Activated T-helper 1 cell treated with anti-CD3 and anti-CD28 coated beads, Interleukin-12 subunit alpha, Interleukin-12 subunit beta, Interleukin-2, Interleukin-4 antibody, amounts not matched to agents 30 ng/mL and 10 ng/mL and 1 ng/mL, durations not matched to agents 14 hours and 24 hours and 36 hours (primary cell): Measurements from ENCODE around the gene KIAA0040. TPM values are rescaled to one million over a fixed set of nuclear protein-coding genes. Genes with fewer than 3 reads are reported as not detected.

ENCODE experiments used
- DNase-seq: peaks from one replicate; pipeline ENCODE4 v3.0.0; 2021; ENCODE audit warnings: low spot score
- H3K27ac Mint-ChIP-seq: one replicate; pipeline ENCODE4 v1.8.0; 2021; ENCODE audit warnings: mild to moderate bottlenecking, mixed read lengths
- H3K27me3 Mint-ChIP-seq: one replicate; pipeline ENCODE4 v1.8.0; 2022; ENCODE audit warnings: mild to moderate bottlenecking, moderate library complexity, mixed read lengths; ENCODE audit not compliant: insufficient read depth
- H3K36me3 Mint-ChIP-seq: one replicate; pipeline ENCODE4 v1.8.0; 2021; ENCODE audit warnings: low read depth, mixed read lengths
- H3K4me1 Mint-ChIP-seq: one replicate; pipeline ENCODE4 v1.8.0; 2021; ENCODE audit warnings: low read depth, mixed read lengths
- H3K4me3 Mint-ChIP-seq: one replicate; pipeline ENCODE4 v1.8.0; 2021; ENCODE audit warnings: mild to moderate bottlenecking, moderate library complexity, mixed read lengths
- H3K9me3 Mint-ChIP-seq: one replicate; pipeline ENCODE4 v1.8.0; 2021; ENCODE audit warnings: mixed read lengths
- intact Hi-C: fragments of 100-400 bp; cut with micrococcal nuclease; formaldehyde crosslinking; loops from one replicate; pipeline ENCODE4 v1.15.1; 2024
- total RNA-seq: library from RNA; stranded (reverse); gene quantifications from 2 replicates; pipeline ENCODE4 v1.2.3, GENCODE V29; 2022

The KIAA0040 gene
- total RNA-seq, result 43.8 and 45.6 TPM in 2 replicates

DNA sequence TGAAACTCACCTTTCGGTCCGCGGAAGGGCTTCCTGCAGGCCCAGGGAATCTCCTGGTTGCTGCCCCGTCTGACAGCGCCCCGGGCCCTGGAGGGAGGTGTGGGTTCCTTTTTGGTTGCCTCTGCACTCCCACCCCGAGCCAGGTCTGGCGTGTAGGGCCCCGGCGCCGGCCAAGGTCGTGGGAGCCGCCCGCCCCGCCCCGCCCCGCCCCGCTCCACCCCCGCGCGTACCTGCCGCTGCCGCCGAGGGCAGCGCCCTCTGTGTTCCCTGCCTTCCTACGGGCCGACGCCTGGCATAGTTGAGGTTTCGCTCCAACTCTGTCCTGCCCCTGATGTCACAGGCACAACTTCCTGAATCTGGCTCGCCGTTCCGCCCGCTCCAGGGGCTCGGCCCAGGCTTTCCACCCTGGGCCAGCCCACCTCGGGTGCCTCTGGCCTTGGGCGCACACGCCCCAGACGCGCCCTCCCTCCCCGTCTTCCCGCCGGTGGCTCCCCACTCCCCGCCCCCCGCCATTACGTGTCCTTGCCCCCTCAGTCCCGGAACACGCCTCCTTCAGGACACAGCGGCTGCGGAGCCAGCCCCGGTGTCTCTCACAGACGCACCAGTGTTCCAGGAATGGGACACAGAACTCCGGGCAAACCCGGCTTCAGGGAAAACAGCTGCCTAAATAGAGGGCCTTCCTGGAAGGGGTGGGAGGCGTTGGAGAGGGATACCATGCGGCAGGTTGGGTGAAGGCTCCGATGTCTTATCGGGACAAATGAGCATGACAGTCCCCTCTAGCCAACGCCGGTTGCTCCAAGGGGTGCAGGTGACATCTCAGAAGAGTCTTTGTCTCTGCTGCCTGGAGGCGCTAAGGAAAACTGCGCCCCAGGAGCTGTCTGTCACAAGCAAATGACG lies at the start of gene KIAA0040:
Gene KIAA0040 (minus strand): TSS at position 147 of the 897 bp plus-strand sequence. CDS start 31,763 bp downstream, outside the sequence.
- peaks cover 29% of the 10 kb centered on the region for H3K36me3 Mint-ChIP-seq
- peaks cover 62% of the 10 kb centered on the region for H3K4me1 Mint-ChIP-seq
- intact Hi-C loops, result no loop called here
- no peaks in the 10 kb centered on the region for H3K27me3 Mint-ChIP-seq
- H3K4me3 Mint-ChIP-seq, result peak within 1 kb of the TSS; percentile 99
- H3K9me3 Mint-ChIP-seq, result no peaks in the 10 kb centered on the region
- H3K27ac Mint-ChIP-seq, result peak within 1 kb of the TSS; percentile 84
- DNase-seq, result peak; percentile 35

DNA sequence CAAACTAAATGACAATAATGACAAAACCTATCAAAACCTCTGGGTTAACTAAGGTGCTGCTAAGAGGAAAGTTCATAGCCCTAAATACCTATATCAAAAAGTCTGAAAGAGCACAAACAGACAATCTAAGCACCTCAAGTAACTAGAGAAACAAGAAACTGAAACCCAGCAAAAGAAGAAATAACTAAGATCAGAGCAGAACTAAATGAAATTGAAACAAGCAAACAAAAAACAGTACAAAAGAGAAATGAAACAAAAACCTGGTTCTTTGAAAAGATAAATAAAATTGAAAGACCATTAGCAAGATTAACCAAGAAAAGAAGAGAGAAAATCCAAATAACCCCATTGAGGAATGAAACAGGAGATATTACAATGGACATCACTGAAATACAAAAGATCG lies 44.8 kb upstream of the KIAA0040 start:
- DNase-seq, result no peak
- Mint-ChIP-seq H3K27ac (peak overlapping the region; percentile 5), H3K9me3 (peaks cover 24% of the 10 kb centered on the region), H3K4me1 (peaks cover 31% of the 10 kb centered on the region), H3K4me3 (peak overlapping the region; percentile 0), H3K27me3 (no peaks in the 10 kb centered on the region), H3K36me3 (peaks cover 8% of the 10 kb centered on the region)
- intact Hi-C loops, result loop anchor here (2.0 kb wide), 2 partner anchors 27 to 49 kb away; no protein-coding TSS in a partner anchor

GRCh38 chr1:175234639-175235038 lies 42.1 kb upstream of the KIAA0040 start:
- intact Hi-C loops, result no loop called here
- H3K27me3 Mint-ChIP-seq, result no peaks in the 10 kb centered on the region

DNA sequence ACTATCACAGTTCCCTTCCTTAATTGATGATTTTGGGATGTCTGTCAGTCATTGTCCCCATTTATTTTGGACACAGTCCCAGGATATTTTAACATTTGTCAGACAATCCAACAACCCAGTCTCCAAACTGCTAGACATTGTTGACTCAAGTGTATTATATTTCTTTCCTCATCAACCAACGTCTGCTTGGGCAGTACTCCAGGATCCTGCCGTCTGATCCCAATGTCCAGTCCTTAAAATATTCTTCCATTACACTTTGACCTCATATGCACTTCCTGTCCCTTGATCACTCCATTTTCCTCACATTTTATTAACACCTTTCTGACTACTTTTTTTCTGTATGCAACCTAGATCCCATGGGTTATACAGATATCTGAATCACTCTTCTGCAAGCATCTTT lies 39.8 kb upstream of the KIAA0040 start:
- Mint-ChIP-seq H3K4me3 (no peak overlapping the region), H3K9me3 (peaks cover 14% of the 10 kb centered on the region)

More at GRCh38 chr1:175234639-175235038, 42.1 kb upstream of the KIAA0040 start:
- no peak for DNase-seq
- H3K27ac Mint-ChIP-seq, result no peak overlapping the region
- peaks cover 31% of the 10 kb centered on the region for H3K4me1 Mint-ChIP-seq
- no peak overlapping the region for H3K4me3 Mint-ChIP-seq
- H3K36me3 Mint-ChIP-seq, result peaks cover 8% of the 10 kb centered on the region
- H3K9me3 Mint-ChIP-seq, result peaks cover 26% of the 10 kb centered on the region

DNA sequence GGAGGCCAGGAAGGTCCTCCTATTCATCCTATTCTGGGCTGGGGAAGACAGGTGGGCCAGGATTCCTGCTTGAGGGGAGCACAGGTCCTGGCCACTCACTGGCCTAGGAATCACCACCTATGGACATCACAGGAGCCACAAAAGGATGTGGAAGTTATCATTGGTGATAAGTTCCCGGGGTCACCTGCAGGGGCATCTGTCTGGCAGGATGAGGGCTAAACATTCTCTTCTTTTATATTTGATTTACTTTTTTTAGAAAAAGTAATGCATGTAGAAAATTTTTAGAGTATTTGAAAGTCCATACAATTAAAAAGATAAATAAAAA lies 33.2 kb upstream of the KIAA0040 start:
- intact Hi-C loops, result no loop called here
- H3K36me3 Mint-ChIP-seq, result no peaks in the 10 kb centered on the region

More for the DNA sequence above, 39.8 kb upstream of the KIAA0040 start:
- H3K36me3 Mint-ChIP-seq, result peaks cover 5% of the 10 kb centered on the region
- no peaks in the 10 kb centered on the region for H3K27me3 Mint-ChIP-seq
- no peak overlapping the region for H3K27ac Mint-ChIP-seq
- intact Hi-C loops, result no loop called here
- peaks cover 27% of the 10 kb centered on the region for H3K4me1 Mint-ChIP-seq
- no peak for DNase-seq

DNA sequence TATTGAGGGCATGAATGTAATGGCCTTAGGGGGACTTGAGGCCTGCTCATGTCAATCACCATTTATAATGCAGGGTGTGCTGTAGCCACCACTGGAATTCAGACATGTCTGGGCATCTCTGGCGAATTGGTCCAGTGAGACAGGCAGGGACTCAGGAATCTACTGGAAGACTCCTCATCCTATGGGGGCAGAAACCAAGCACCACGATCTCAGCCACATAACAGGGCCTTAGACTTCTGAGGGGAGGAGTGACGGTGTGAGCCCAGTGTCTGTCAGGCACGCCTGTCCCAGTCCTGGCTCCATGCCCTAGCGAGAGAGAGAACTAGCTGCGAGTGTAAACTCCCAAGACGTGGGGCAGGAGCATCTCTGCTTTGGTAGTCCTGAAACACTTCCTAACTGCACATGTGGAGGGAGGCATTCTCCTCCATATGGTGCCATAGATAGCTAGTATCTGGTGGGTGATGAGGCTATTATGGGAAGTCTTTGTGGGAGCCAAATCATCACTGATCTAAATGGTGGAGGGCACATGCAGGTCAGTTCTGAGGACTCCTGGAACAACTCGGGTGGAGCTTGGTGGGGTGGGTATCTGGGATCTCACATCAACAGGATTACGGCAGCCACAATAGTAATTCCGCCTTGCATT lies 29.8 kb upstream of the KIAA0040 start:
- H3K36me3 Mint-ChIP-seq, result no peaks in the 10 kb centered on the region
- no peaks in the 10 kb centered on the region for H3K27me3 Mint-ChIP-seq
- H3K4me1 Mint-ChIP-seq, result peaks cover 19% of the 10 kb centered on the region
- H3K9me3 Mint-ChIP-seq, result no peaks in the 10 kb centered on the region
- H3K4me3 Mint-ChIP-seq, result no peak overlapping the region
- H3K27ac Mint-ChIP-seq, result no peak overlapping the region
- no peak for DNase-seq
- intact Hi-C loops, result no loop called here

More for the DNA sequence above, 33.2 kb upstream of the KIAA0040 start:
- no peaks in the 10 kb centered on the region for H3K9me3 Mint-ChIP-seq
- H3K27ac Mint-ChIP-seq, result no peak overlapping the region
- no peaks in the 10 kb centered on the region for H3K4me1 Mint-ChIP-seq
- no peaks in the 10 kb centered on the region for H3K27me3 Mint-ChIP-seq
- no peak overlapping the region for H3K4me3 Mint-ChIP-seq
- DNase-seq, result no peak

DNA sequence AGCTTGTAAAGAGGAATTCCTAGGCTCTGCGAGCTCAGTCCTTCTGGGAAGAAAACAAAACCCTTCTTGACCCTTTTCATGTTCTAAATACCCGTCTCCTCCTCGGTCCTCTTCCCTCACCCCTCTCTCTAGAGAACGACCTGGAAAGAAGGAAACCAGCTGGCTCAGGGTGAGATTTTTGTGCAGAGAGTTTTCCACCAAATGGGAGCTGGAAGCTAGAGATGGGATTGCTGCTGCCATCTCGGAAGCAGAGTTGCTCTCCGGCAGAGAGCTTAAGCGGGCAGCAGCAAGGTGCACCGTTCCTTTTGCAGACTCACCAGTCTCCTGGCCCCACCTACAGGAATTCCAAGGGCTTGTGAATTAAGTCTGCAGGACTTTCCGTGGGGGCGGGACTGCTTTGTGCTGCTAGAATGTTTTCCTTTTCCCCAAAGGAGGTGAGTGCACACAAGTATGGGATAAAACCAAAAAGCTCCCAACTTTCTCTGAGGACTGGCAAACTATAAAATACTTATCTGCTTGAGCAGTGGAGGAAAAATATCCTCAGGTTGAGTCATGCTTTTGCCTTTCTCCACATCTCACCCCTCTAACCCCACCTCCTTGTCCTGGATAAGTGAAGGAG lies 29.1 kb upstream of the KIAA0040 start:
- H3K36me3 Mint-ChIP-seq, result no peaks in the 10 kb centered on the region
- peaks cover 19% of the 10 kb centered on the region for H3K4me1 Mint-ChIP-seq
- intact Hi-C loops, result no loop called here
- DNase-seq, result no peak
- H3K9me3 Mint-ChIP-seq, result no peaks in the 10 kb centered on the region
- no peak overlapping the region for H3K4me3 Mint-ChIP-seq
- H3K27ac Mint-ChIP-seq, result no peak overlapping the region
- no peaks in the 10 kb centered on the region for H3K27me3 Mint-ChIP-seq

GRCh38 chr1:175220853-175221556 lies 28.4 kb upstream of the KIAA0040 start:
- intact Hi-C loops, result no loop called here
- H3K36me3 Mint-ChIP-seq, result no peaks in the 10 kb centered on the region
- H3K27me3 Mint-ChIP-seq, result no peaks in the 10 kb centered on the region
- no peak for DNase-seq
- no peaks in the 10 kb centered on the region for H3K9me3 Mint-ChIP-seq
- H3K27ac Mint-ChIP-seq, result no peak overlapping the region
- H3K4me1 Mint-ChIP-seq, result peaks cover 19% of the 10 kb centered on the region
- no peak overlapping the region for H3K4me3 Mint-ChIP-seq

DNA sequence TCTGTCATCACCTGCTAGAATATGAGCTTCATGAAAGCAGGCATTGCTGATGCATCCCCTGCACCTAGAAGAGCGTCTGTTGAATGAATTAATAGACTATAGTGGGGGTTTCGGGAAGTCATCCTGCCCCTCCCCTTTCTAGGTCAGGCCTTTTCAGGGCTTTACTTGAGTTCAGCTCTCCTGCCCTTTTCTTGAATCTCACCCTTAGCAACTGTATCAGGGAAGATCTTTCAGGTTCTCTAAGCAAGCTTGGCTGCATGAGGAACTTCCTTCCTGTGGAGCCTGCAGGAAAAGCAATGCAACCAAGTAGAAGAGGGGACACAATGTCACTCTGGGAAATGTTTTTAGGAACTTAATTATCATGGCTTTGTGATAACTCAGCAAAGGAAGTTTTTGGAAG lies 27.2 kb upstream of the KIAA0040 start:
- H3K9me3 Mint-ChIP-seq, result no peaks in the 10 kb centered on the region
- no peaks in the 10 kb centered on the region for H3K27me3 Mint-ChIP-seq
- no peak overlapping the region for H3K27ac Mint-ChIP-seq
- no peak for DNase-seq
- intact Hi-C loops, result no loop called here
- no peak overlapping the region for H3K4me3 Mint-ChIP-seq
- peaks cover 19% of the 10 kb centered on the region for H3K4me1 Mint-ChIP-seq
- H3K36me3 Mint-ChIP-seq, result no peaks in the 10 kb centered on the region

- DNase-seq, result no peak
- intact Hi-C loops, result no loop called here
- Mint-ChIP-seq H3K4me3 (no peak overlapping the region), H3K27me3 (no peaks in the 10 kb centered on the region), H3K9me3 (peaks cover 5% of the 10 kb centered on the region), H3K36me3 (peaks cover under 1% of the 10 kb centered on the region), H3K27ac (no peak overlapping the region), H3K4me1 (peaks cover 19% of the 10 kb centered on the region)
Observed at GRCh38 chr1:175218786-175219434, 26.3 kb upstream of the KIAA0040 start.

- Mint-ChIP-seq H3K4me1 (peaks cover 24% of the 10 kb centered on the region), H3K27ac (no peak overlapping the region), H3K27me3 (no peaks in the 10 kb centered on the region), H3K36me3 (peaks cover 6% of the 10 kb centered on the region), H3K9me3 (peaks cover 12% of the 10 kb centered on the region), H3K4me3 (no peak overlapping the region)
- intact Hi-C loops, result no loop called here
- no peak for DNase-seq
Observed at GRCh38 chr1:175217721-175218531, 25.4 kb upstream of the KIAA0040 start.
